Esophagus muscularis mucosa (tissue), 4 donors: ENCODE measurements around the gene STRN4. TPM values are rescaled to one million over a fixed set of nuclear protein-coding genes. Genes with fewer than 3 reads are reported as not detected.

Source experiments
- DNase-seq: peaks from one replicate; pipeline ENCODE4 v3.0.0-alpha.2; 2017; ENCODE audit errors: extremely low spot score
- H3K27ac ChIP-seq, 4 donors: fragments of 200-600 bp; sonication (generic); replicated peaks in 1 of 4; 1 replicate in 3 of 4; 2 replicates in 1 of 4; pipeline ENCODE4 v1.5.1; 2016 to 2019; ENCODE audit warnings: mild to moderate bottlenecking in 1 of 4
- H3K27me3 ChIP-seq, 4 donors: fragments of 200-600 bp; sonication (generic); one replicate each; pipeline versions ENCODE4 v1.5.1 to v1.6.0; 2016 to 2019
- H3K36me3 ChIP-seq, 4 donors: fragments of 200-600 bp; sonication (generic); one replicate each; pipeline ENCODE4 v1.5.1; 2016 to 2019
- H3K4me1 ChIP-seq, 4 donors: fragments of 200-600 bp; sonication (generic); one replicate each; pipeline ENCODE4 v1.5.1; 2016 to 2019
- H3K4me3 ChIP-seq, 4 donors: fragments of 200-600 bp; sonication (generic); 1 replicate in 2 of 4; 2 replicates in 2 of 4; pipeline ENCODE4 v1.5.1; 2016 to 2019; ENCODE audit warnings: mild to moderate bottlenecking in 4 of 4, moderate library complexity in 1 of 4
- H3K9me3 ChIP-seq, 4 donors: fragments of 200-600 bp; sonication (generic); 1 replicate in 3 of 4; 2 replicates in 1 of 4; pipeline ENCODE4 v1.5.1; 2016 to 2019
- EP300 ChIP-seq: sonication (generic); formaldehyde crosslinking; IDR thresholded peaks from one replicate; pipeline ENCODE4 v1.6.1; 2017; ENCODE audit warnings: antibody characterized with exemption
- POLR2A ChIP-seq: fragments of 450-650 bp; IDR thresholded peaks from one replicate; pipeline ENCODE4 v1.6.1; 2017; ENCODE audit warnings: antibody characterized with exemption, moderate library complexity, mild to moderate bottlenecking, low read depth
- POLR2AphosphoS5 ChIP-seq, 2 donors: sonication (generic); formaldehyde crosslinking; IDR thresholded peaks; one replicate each; pipeline ENCODE4 v1.6.1; 2017; ENCODE audit warnings: antibody characterized with exemption in 2 of 2
- WGBS: methylation state at CpG from one replicate; pipeline ENCODE4 v1.1.5; 2018; 5-methylcytosine and 5-hydroxymethylcytosine counted together
- intact Hi-C: fragments of 100-400 bp; cut with DNase I; formaldehyde crosslinking; loops from one replicate; pipeline ENCODE4 v1.15.1; 2023
- total RNA-seq, 4 donors: library from RNA; depleted of rRNA; stranded (reverse); fragments of >200 nt; gene quantifications; one replicate each; pipeline versions ENCODE4 v1.1.0 to v1.2.1, GENCODE V29; 2016
- TF ChIP-seq, protein P1 (sequence below), 3 experiments: fragments of 200-600 bp in 2 of 3; fragments of 450-650 bp in 1 of 3; sonication (generic) in 2 of 3; IDR thresholded peaks; one replicate each; pipeline ENCODE4 v1.5.1; 2017 to 2019; ENCODE audit warnings: antibody characterized with exemption in 3 of 3, mild to moderate bottlenecking in 2 of 3, moderate library complexity in 1 of 3

Gene STRN4
- total RNA-seq, 4 donors from 2014 or later: 85.2 to 119 (median 101) TPM

DNA sequence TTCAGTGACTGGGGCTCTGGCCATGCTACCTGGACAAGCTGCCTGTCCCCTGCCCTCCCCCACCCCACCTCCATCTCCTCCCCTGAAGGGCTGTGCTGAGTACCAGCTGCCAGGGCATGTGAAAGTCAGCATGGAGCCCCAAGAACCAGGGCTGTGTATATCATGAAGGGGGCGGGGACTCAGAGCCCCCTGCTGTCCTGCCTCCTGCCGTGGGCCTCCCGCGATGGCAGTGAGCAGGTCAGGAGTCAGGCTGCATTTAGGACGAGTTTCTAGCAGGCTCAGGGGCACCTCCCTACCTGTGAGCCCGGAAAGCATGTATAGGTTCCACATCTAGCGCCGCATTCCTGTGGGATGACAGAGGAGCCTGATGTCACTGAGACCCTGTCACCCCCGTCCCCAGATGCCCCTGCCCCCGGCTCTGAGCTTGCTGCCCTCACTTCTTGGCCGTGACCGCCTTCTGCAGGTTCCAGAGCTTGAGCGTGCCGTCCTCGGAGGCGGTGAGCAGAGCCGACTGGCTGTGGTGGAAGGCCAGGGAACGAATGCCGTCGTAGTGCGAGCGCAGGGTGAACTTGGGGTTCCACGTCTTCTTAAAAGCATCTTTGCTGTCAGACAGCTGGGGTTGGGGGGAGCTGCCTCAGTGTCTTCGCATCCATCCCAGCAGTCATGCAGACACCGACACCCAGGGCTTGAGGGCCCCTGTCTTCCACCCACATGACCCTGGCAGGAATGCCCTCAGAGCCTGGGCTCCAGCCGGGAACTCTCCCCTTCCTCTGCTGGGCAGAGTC lies 21.0 kb downstream of the STRN4 start:
- H3K27me3 ChIP-seq: no peaks in the 10 kb centered on the region
- DNase-seq: no peak
- H3K27ac ChIP-seq: no peak overlapping the region
- TF ChIP-seq, protein P1, sequence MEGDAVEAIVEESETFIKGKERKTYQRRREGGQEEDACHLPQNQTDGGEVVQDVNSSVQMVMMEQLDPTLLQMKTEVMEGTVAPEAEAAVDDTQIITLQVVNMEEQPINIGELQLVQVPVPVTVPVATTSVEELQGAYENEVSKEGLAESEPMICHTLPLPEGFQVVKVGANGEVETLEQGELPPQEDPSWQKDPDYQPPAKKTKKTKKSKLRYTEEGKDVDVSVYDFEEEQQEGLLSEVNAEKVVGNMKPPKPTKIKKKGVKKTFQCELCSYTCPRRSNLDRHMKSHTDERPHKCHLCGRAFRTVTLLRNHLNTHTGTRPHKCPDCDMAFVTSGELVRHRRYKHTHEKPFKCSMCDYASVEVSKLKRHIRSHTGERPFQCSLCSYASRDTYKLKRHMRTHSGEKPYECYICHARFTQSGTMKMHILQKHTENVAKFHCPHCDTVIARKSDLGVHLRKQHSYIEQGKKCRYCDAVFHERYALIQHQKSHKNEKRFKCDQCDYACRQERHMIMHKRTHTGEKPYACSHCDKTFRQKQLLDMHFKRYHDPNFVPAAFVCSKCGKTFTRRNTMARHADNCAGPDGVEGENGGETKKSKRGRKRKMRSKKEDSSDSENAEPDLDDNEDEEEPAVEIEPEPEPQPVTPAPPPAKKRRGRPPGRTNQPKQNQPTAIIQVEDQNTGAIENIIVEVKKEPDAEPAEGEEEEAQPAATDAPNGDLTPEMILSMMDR (IDR thresholded peaks at IDR 0.05): no peak
- TF ChIP-seq POLR2A: no peak
- no peak for TF ChIP-seq POLR2AphosphoS5 (IDR thresholded peaks at IDR 0.05)
- TF ChIP-seq EP300: no peak
- 78% methylated on average over 4 of the region's 26 CpGs for WGBS
- intact Hi-C loops: no loop called here
- H3K36me3 ChIP-seq: peaks cover 68 to 100% (median 97%) of the 10 kb centered on the region in 4 donors
- peaks cover 15 to 39% (median 34%) of the 10 kb centered on the region in 4 donors for H3K4me1 ChIP-seq
- H3K9me3 ChIP-seq: no peaks in the 10 kb centered on the region
- no peak overlapping the region for H3K4me3 ChIP-seq

DNA sequence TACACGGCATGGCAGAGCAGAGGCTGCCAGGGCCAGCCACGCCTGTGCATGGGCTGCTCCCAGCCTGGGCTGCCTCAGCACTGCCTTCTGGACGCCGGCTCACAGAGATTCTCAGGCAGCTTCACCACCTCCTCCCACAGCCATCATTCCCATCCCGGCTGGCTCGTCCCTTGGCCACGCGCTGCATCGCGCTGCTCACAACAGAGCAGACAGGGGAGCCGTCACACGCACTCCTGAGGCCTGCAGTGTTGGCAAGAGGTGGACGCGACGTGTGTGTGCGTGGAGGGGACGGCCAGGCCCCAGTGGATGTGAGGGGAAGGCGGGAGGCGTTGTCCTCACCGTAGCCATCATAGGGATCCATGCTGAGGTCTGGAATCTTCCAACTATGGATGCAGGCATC lies 21.8 kb downstream of the STRN4 start:
- H3K27me3 ChIP-seq: no peaks in the 10 kb centered on the region
- peaks cover 15 to 42% (median 38%) of the 10 kb centered on the region in 4 donors for H3K4me1 ChIP-seq
- TF ChIP-seq POLR2AphosphoS5 (IDR thresholded peaks at IDR 0.05) (no peak), POLR2A (no peak), EP300 (no peak)
- TF ChIP-seq, protein P1 (IDR thresholded peaks at IDR 0.05): no peak
- no peak overlapping the region for H3K4me3 ChIP-seq
- intact Hi-C loops: no loop called here
- H3K27ac ChIP-seq: no peak overlapping the region
- 83% methylated on average over 20 of the region's 20 CpGs for WGBS
- H3K9me3 ChIP-seq: no peaks in the 10 kb centered on the region
- no peak for DNase-seq
- H3K36me3 ChIP-seq: peaks cover 64 to 100% (median 97%) of the 10 kb centered on the region in 4 donors

DNA sequence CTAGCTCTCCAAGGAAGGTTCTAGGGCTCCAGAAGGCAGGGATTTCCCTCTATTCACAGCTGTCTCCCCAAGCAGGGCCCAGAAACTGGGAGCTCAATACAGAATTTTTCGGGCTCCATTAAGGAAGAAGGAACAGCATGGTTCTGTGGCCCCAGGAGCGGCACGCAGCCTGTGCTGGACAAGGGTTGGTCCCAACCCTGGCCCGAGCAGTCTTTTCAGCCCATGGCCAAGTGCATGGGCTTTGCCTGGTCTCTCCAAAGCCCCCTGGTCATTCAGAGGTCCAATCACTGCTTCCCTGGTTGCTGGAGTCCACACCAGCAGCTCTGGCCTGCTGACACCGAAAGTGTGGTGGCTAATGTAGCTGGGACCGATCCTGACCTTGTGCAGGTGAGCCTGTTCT lies 22.8 kb downstream of the STRN4 start:
- 100% methylated on average over 1 of the region's 6 CpGs for WGBS
- H3K4me3 ChIP-seq: no peak overlapping the region
- H3K36me3 ChIP-seq: peaks cover 56 to 92% (median 89%) of the 10 kb centered on the region in 4 donors
- no peak overlapping the region for H3K27ac ChIP-seq
- H3K27me3 ChIP-seq: no peaks in the 10 kb centered on the region
- intact Hi-C loops: no loop called here
- no peaks in the 10 kb centered on the region for H3K9me3 ChIP-seq
- peaks cover 14 to 34% (median 34%) of the 10 kb centered on the region in 4 donors for H3K4me1 ChIP-seq
- no peak for TF ChIP-seq POLR2A
- TF ChIP-seq EP300: no peak
- TF ChIP-seq, protein P1 (IDR thresholded peaks at IDR 0.05): no peak
- TF ChIP-seq POLR2AphosphoS5 (IDR thresholded peaks at IDR 0.05): no peak
- no peak for DNase-seq

DNA sequence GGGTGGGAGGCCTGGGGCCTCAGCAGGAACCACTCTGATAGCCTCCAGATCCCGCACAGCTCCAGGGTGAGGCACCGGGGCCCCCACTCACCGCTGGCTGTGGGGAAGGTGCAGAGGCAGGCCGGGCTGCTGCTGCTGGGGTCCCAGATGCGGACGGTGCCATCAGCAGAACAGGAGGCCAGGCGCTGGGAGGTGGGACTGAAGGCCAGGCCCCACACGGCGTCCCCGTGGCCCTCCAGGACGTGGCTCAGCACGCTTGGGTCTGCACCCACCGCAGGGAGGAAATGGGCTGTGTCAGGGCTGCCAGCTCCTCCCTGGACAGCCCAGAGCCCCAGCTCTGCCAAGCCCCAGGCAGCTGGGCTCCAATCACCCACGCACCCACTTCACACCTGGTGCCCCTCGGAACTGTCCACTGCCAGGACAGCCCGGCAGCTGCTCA lies 23.2 kb downstream of the STRN4 start:
- Histone ChIP-seq H3K4me1 (peaks cover 17 to 34% (median 34%) of the 10 kb centered on the region in 4 donors), H3K27ac (no peak overlapping the region), H3K27me3 (no peaks in the 10 kb centered on the region), H3K36me3 (peaks cover 56 to 88% (median 85%) of the 10 kb centered on the region in 4 donors), H3K9me3 (no peaks in the 10 kb centered on the region), H3K4me3 (no peak overlapping the region)
- no peak for DNase-seq
- intact Hi-C loops: no loop called here
- TF ChIP-seq POLR2A: no peak
- TF ChIP-seq, protein P1 (IDR thresholded peaks at IDR 0.05): no peak
- no peak for TF ChIP-seq EP300
- TF ChIP-seq POLR2AphosphoS5 (IDR thresholded peaks at IDR 0.05): no peak
- 73% methylated on average over 2 of the region's 16 CpGs for WGBS
